Measurements from ENCODE around the gene NR2F1-AS1. TPM values are rescaled to one million over a fixed set of nuclear protein-coding genes. Genes with fewer than 3 reads are reported as not detected.

The NR2F1-AS1 gene
- total RNA-seq, 1 donor from 2014 or later: 49.3 TPM

- intact Hi-C loops (cut with DNase I): no loop called here
- DNase-seq (ENCODE audit: low spot score) (peak; percentile 76), ATAC-seq (peak; percentile 43)
These were observed 23.0 kb upstream of the NR2F1-AS1 start for GRCh38 chr5:93603793-93604643.

GRCh38 chr5:93603078-93603792, 22.2 kb upstream of the NR2F1-AS1 start:
- DNase-seq (ENCODE audit: low spot score) (no peak), ATAC-seq (no peak)
- intact Hi-C loops (cut with DNase I): no loop called here

- ATAC-seq: peak; percentile 3
- intact Hi-C loops (cut with DNase I): no loop called here
- DNase-seq (ENCODE audit: low spot score): no peak
These were observed 21.4 kb upstream of the NR2F1-AS1 start for GRCh38 chr5:93602241-93603077.

- DNase-seq (ENCODE audit: low spot score): no peak
- intact Hi-C loops (cut with DNase I): no loop called here
- ATAC-seq: no peak
These were observed 20.8 kb upstream of the NR2F1-AS1 start for GRCh38 chr5:93601802-93602155.

GRCh38 chr5:93601071-93601801, 20.2 kb upstream of the NR2F1-AS1 start:
- intact Hi-C loops (cut with DNase I): no loop called here
- ATAC-seq (peak; percentile 84), DNase-seq (ENCODE audit: low spot score) (no peak)

- DNase-seq (ENCODE audit: low spot score) (no peak), ATAC-seq (peak; percentile 31)
- intact Hi-C loops (cut with DNase I): no loop called here
These were observed 19.5 kb upstream of the NR2F1-AS1 start for GRCh38 chr5:93600409-93601070.

GRCh38 chr5:93599399-93600120, 18.5 kb upstream of the NR2F1-AS1 start:
- intact Hi-C loops (cut with DNase I): no loop called here
- DNase-seq (ENCODE audit: low spot score) (peak; percentile 66), ATAC-seq (peak; percentile 61)

GRCh38 chr5:93599001-93599379, 18.0 kb upstream of the NR2F1-AS1 start:
- no peak for ATAC-seq
- DNase-seq (ENCODE audit: low spot score): no peak
- intact Hi-C loops (cut with DNase I): no loop called here

GRCh38 chr5:93598091-93599000, 17.3 kb upstream of the NR2F1-AS1 start:
- intact Hi-C loops (cut with DNase I): no loop called here
- no peak for DNase-seq (ENCODE audit: low spot score)
- peak; percentile 14 for ATAC-seq

GRCh38 chr5:93596676-93597490, 15.9 kb upstream of the NR2F1-AS1 start:
- DNase-seq (ENCODE audit: low spot score): no peak
- no peak for ATAC-seq
- intact Hi-C loops (cut with DNase I): no loop called here

- intact Hi-C loops (cut with DNase I): no loop called here
- ATAC-seq: no peak
- DNase-seq (ENCODE audit: low spot score): no peak
These were observed 15.3 kb upstream of the NR2F1-AS1 start for GRCh38 chr5:93596310-93596675.

- DNase-seq (ENCODE audit: low spot score) (no peak), ATAC-seq (no peak)
- intact Hi-C loops (cut with DNase I): no loop called here
These were observed 14.6 kb upstream of the NR2F1-AS1 start for GRCh38 chr5:93595420-93596147.

- intact Hi-C loops (cut with DNase I): no loop called here
- ATAC-seq (peak; percentile 25), DNase-seq (ENCODE audit: low spot score) (peak; percentile 58)
These were observed 13.8 kb upstream of the NR2F1-AS1 start for GRCh38 chr5:93594591-93595419.

- intact Hi-C loops (cut with DNase I): no loop called here
- DNase-seq (ENCODE audit: low spot score): no peak
- ATAC-seq: peak; percentile 14
These were observed 12.6 kb upstream of the NR2F1-AS1 start for GRCh38 chr5:93593476-93594131.

Data from sciatic nerve (tissue), 2 donors.